H1 (cell line): ENCODE data around the gene KLHDC1. TPM values are rescaled to one million over a fixed set of nuclear protein-coding genes. Genes with fewer than 3 reads are reported as not detected.

Source experiments
- EZH2 ChIP-seq: fragments of 200-600 bp; sonication (generic); IDR thresholded peaks from 2 replicates; pipeline ENCODE4 v1.7.1; 2012; ENCODE audit warnings: low read depth, mild to moderate bottlenecking, moderate library complexity, low read length, inconsistent platforms; ENCODE audit not compliant: severe bottlenecking
- PHF8 ChIP-seq: fragments of 200-600 bp; sonication (generic); conservative IDR thresholded peaks from 2 replicates; pipeline ENCODE4 v1.7.1; 2012; ENCODE audit warnings: low read depth, mild to moderate bottlenecking, inconsistent platforms, low read length, moderate library complexity
- RNF2 ChIP-seq: fragments of 200-900, 300-1000 bp; sonication (generic); IDR thresholded peaks from 2 replicates; pipeline ENCODE4 v1.7.1; 2016; ENCODE audit warnings: borderline replicate concordance, low read depth, mild to moderate bottlenecking, antibody characterized with exemption, low read length; ENCODE audit not compliant: poor library complexity, severe bottlenecking; ENCODE audit errors: missing control alignments
- SIRT6 ChIP-seq: IDR thresholded peaks from one replicate; pipeline ENCODE4 v1.7.1; 2012; ENCODE audit warnings: low read length, inconsistent platforms
- TAF1 ChIP-seq: IDR thresholded peaks from 2 replicates; pipeline ENCODE4 v1.6.1; 2011; ENCODE audit warnings: mild to moderate bottlenecking, low read depth, low read length
- polyA plus RNA-seq, 7 experiments: library from polyadenylated mRNA; depleted of rRNA in 3 of 7; stranded (reverse) in 5 of 7; unstranded in 2 of 7; fragments of >200 nt in 5 of 7; fragments of 200-250 nt in 2 of 7; gene quantifications; 1 replicate in 5 of 7; 2 replicates in 1 of 7; 4 replicates in 1 of 7; pipeline versions ENCODE4 v1.2.1 to v1.2.3, GENCODE V29; 2011 to 2013; ENCODE audit warnings: missing spikeins in 2 of 7, mixed read lengths in 2 of 7
- total RNA-seq: library from RNA; stranded (reverse); fragmentation: NEBNext Ultra II Directional; extraction: Animal tissue kit (Norgen Biotek cat#: 25700); gene quantifications from 2 replicates; pipeline ENCODE4 v1.2.1, GENCODE V29; 2021
- TF ChIP-seq, protein P1 (sequence below): IDR thresholded peaks from 2 replicates; pipeline ENCODE4 v1.6.1; 2011; ENCODE audit warnings: low read length, improper control_type of control experiment

KLHDC1 gene
- total and polyA plus RNA-seq, 2 of the 8 experiments (the other 6 are each of a cell fraction or from before 2014, with no cell fraction given) = 0.08 TPM; not detected in 1

DNA sequence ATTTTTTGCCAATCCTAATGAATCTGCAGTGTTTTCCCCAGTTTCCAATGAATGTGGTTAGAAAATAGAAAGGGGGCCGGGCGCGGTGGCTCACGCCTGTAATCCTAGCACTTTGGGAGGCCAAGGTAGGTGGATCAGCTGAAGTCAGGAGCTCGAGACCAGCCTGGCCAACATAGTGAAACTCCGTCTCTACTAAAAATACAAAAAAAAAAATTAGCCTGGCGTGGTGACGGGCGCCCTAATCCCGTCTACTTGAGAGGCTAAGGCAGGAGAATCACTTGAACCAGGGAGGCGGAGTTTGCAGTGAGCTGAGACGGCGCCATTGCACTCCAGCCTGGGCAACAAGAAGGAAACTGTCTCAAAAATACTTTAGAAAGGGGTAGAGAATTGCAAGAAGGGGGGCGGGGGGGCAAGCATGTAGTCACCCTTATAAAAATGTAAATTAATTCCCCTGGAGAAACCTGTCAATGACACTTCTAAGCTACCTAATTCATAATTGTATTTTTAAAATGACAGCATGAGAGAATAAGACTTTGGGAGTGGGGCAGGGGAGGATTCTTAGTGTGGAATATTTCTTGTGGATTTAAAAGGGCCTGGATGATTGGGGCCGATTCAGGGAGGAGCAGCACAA, 76.8 kb downstream of the KLHDC1 start (continued):
- TF ChIP-seq PHF8 = no peak
- no peak for TF ChIP-seq EZH2
- TF ChIP-seq, protein P1, sequence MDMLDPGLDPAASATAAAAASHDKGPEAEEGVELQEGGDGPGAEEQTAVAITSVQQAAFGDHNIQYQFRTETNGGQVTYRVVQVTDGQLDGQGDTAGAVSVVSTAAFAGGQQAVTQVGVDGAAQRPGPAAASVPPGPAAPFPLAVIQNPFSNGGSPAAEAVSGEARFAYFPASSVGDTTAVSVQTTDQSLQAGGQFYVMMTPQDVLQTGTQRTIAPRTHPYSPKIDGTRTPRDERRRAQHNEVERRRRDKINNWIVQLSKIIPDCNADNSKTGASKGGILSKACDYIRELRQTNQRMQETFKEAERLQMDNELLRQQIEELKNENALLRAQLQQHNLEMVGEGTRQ = no peak
- no peak for TF ChIP-seq TAF1
- TF ChIP-seq RNF2 = no peak
- no peak for TF ChIP-seq SIRT6
